ENCODE results near the gene IFT172.

DNA sequence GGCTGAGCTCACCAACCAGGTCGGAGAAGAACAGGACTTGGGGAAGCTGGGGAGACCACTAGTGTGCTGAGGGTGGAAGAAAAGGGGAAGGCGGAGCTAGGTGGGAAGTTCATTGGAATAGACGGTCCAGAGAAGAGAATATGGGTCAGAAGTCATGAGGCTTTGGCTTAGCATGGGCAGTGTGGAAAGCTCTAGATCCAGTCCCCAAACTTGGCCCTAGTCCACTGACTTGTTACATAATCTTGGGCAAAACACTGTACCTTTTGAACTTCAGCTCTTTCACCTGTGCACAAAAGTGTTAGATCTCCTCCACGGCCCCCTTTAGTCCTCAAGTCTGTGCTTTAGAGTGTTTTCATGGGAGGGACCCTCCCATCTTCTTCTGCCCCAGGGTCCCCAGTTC is 17.8 kb upstream of the IFT172 start:
- no peak for TF ChIP-seq CTCF (IDR thresholded peaks at IDR 0.05; ENCODE audit: low read depth, low read length)
- TF ChIP-seq EZH2phosphoT487 (IDR thresholded peaks at IDR 0.05; ENCODE audit: low read depth), result no peak

Measured in OCI-LY3 (cell line).